Dermis microvascular lymphatic vessel endothelial cell (primary cell): ENCODE data around the gene FZD7. TPM values are rescaled to one million over a fixed set of nuclear protein-coding genes. Genes with fewer than 3 reads are reported as not detected.
A peak's percentile ranks its signal among the peaks of the same experiment; 100 is the strongest.

Experiments used
- DNase-seq, 2 donors: peaks; one replicate each; pipeline versions ENCODE4 v3.0.0 to v3.0.0-alpha.2; 2010; ENCODE audit warnings: low read depth in 2 of 2
- total RNA-seq: library from RNA; depleted of rRNA; stranded (reverse); fragments of >200 nt; gene quantifications from 2 replicates; pipeline ENCODE4 v1.2.1, GENCODE V29; 2014

The FZD7 gene
- total RNA-seq, 1 donor from 2014 or later: under 0.01 TPM

DNA sequence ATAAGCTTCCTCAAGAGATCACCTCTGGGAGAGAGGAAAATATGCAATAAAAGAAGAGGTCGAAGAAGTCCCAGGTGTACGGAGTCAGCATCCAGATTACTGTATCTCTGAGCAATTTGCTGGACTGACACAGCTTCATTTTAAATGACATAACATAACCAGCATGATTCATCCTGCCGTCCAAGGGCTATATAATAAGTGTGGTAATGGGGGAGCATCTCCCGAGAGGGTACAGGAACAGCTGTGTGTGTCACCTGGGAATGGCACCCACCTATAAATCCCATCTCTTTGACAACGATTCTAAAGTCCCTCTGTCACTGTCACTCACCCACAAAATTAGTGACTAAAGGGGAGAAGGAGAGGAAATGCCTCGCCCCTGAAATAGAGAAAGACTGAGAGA lies 19.3 kb upstream of the FZD7 start:
- DNase-seq: no peak

DNA sequence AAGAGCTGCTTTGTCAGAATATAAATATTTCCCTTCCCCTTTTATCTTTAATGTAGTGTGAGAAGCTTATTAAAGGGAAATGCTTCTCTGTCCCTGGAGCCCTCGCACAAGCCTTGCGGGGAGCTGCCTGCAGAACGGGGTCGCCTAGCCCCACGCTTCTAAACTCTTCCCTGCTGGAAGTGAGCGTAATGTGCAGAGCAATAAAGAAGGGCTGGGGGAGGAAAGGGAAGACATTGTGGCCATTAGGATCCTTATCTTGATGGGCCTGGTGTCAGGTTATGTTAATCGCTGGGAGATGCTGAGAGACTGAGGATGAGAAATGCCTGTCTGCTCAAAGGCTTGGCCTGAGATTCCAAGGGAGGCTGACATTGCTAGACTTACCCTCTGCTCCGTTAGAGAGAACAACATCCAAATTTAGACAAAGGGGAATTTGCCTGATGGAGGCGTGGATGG lies 18.9 kb upstream of the FZD7 start:
- no peak for DNase-seq

GRCh38 chr2:202015471-202015870 lies 18.2 kb upstream of the FZD7 start:
- no peak for DNase-seq

GRCh38 chr2:202016579-202017227 lies 17.0 kb upstream of the FZD7 start:
- DNase-seq: no peak

GRCh38 chr2:202017940-202018339 lies 15.7 kb upstream of the FZD7 start:
- DNase-seq: no peak

DNA sequence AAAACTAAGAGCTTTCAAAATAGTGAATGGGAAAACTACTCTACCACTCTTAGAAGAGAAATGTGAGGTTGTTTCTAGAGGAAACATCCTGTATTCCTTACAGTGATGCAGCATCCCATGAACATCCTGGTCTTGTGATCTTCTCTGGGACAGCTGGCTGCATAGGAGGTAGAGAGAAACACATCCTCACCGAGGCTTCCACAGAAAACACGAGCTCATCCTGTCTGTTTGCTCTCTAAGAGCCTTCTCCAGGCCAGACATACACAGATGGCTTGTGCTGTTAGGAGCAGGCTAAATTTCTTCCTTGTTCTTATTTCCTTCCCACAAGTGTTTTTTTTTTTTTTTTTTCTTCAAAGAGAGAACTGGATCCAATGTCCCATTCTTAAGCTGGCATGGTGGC lies 14.7 kb upstream of the FZD7 start:
- no peak for DNase-seq

DNA sequence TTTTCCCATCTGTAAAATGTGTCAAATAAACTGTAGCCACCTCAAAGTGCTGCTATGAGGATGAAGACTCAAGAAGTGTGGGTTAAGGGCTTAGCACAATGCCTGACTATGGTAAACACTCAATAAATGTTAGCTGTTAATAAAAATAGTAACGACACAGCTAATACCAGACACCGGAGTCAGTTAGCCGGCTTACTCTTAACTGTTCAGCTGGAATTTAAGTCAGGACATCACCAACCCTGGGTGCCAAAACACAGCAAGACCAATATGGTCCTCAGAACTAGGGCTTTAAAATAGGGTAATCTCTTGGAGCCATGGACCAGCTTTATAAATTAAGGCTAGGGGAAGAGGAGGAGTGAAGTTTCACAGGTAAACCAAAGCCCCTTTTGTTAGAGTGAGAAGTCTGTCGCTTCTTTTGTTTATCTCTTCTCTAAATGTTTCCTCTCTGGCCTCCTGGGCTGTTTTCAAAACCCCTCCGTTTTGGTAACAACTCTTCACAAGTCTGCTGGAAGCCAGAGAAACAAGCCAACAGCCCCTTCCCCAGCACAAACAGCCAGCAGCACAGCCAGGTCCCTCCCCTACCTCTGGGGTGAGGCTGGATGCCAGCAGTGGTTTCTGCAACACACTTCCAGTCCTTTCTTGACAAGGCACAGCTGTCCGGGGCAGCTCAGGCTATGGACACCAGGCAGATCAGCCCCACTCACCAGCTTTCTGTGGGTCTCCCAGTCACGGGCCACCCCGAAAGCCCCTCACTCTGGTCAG lies 13.8 kb upstream of the FZD7 start:
- no peak for DNase-seq

DNA sequence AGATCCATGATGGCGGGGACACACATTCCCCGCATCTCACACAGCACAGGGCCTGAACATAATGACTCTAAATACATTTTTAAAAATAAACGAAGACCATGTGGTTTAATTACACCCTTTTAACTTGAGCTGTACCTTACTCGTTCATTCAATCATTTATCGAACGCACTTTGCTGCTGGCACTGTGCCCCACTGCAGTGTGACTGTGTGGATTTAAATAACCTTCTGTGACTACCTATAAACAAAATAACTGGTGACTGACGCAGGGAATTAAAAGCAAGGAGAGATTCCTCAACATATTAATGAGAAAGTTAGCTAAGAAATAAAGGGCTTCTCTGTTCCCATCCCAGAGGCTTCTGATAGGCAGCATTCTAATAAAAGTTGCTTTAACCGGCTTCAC lies 10.9 kb upstream of the FZD7 start:
- no peak for DNase-seq

DNA sequence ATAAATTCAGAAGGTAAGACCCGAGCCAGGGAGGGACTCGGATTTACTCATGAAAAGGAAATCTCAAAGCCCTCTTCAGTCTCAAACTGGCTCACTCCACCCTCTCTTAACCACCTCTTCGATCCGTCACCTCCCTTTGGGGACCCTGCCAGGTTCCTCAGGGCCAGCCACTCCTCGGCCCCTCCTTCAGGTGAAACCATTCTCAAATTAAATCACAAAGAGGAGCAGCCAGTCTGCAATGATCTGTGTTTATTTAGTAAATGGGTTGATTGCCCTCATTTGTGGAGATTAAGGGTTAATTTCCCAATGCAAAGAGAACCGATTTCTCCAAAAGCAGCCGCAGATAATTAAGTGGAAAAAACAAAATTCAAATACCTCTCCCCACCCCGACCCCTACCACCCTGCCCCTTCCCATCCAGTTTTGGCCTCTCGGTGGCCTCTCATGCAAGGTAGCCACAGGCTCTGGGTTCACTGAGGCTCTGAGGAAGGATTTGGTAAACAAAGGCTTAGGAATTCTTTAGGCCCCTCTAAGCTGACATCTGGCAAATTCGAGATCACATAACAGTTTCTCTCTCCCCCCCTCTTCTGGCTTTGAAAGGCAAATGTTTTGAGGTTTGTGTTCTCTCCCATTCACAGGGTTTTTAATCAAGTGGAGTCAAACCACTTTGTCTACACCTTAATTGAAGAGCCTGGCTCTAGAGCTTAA lies 10.3 kb upstream of the FZD7 start:
- no peak for DNase-seq

- DNase-seq: no peak
These were observed 9.8 kb upstream of the FZD7 start for GRCh38 chr2:202023904-202024266.

DNA sequence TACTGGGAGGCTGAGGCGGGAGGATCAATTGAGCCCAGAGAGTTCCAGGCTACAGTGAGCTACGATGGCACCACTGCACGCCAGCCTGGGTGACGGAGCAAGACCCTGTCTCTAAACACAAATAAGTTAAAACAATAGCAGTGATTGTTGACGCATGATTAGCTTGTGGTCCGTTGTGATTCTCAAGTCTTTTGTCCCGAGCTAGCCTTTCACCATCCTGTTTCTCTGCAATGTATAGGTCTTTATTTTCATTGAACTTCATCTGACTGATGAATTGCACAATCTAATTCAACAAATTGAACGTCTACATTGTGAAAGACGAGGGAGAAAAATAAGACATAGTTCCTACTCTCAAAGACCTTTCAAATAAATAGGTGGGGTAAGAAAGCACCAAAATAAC lies 8.8 kb upstream of the FZD7 start:
- DNase-seq: no peak

- DNase-seq: no peak
These were observed 7.8 kb upstream of the FZD7 start for GRCh38 chr2:202025816-202026215.

GRCh38 chr2:202026507-202026906 lies 7.1 kb upstream of the FZD7 start:
- DNase-seq: no peak

GRCh38 chr2:202030691-202031090 lies 3.0 kb upstream of the FZD7 start:
- no peak for DNase-seq

- DNase-seq: no peak
These were observed 2.3 kb upstream of the FZD7 start for GRCh38 chr2:202031246-202031951.

DNA sequence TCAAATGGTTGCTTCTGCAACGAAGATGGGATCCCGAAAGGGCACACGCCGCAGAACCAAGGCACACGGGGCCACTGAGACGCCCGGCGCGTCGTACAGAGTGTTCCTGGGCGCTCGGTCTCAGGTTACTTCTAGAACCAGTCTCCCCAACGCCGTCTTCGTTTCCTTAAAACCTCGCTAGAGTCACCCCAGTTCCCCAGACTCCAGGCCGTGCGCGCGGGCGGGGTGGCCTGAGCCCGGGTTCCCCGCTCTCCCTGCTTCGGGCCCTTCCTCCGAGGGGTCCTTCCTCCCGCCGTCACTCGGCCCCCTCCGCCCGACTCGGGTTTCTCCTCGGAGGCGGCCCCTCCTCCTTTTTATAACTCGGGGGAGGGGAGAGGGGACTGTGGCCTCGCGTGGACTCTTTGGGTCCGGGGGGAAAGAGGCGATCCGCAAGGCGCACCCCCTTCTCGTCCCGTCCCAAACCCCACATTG lies 774 bp upstream of the FZD7 start:
- peak in 1 of 2 donors; percentile 0 for DNase-seq

- DNase-seq: peak in 1 of 2 donors; percentile 15
These were observed 814 bp downstream of the FZD7 start for GRCh38 chr2:202034249-202035088.

DNA sequence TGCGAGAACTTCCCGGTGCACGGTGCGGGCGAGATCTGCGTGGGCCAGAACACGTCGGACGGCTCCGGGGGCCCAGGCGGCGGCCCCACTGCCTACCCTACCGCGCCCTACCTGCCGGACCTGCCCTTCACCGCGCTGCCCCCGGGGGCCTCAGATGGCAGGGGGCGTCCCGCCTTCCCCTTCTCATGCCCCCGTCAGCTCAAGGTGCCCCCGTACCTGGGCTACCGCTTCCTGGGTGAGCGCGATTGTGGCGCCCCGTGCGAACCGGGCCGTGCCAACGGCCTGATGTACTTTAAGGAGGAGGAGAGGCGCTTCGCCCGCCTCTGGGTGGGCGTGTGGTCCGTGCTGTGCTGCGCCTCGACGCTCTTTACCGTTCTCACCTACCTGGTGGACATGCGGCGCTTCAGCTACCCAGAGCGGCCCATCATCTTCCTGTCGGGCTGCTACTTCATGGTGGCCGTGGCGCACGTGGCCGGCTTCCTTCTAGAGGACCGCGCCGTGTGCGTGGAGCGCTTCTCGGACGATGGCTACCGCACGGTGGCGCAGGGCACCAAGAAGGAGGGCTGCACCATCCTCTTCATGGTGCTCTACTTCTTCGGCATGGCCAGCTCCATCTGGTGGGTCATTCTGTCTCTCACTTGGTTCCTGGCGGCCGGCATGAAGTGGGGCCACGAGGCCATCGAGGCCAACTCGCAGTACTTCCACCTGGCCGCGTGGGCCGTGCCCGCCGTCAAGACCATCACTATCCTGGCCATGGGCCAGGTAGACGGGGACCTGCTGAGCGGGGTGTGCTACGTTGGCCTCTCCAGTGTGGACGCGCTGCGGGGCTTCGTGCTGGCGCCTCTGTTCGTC lies 1.7 kb downstream of the FZD7 start:
- peak in 1 of 2 donors; percentile 23 for DNase-seq

DNA sequence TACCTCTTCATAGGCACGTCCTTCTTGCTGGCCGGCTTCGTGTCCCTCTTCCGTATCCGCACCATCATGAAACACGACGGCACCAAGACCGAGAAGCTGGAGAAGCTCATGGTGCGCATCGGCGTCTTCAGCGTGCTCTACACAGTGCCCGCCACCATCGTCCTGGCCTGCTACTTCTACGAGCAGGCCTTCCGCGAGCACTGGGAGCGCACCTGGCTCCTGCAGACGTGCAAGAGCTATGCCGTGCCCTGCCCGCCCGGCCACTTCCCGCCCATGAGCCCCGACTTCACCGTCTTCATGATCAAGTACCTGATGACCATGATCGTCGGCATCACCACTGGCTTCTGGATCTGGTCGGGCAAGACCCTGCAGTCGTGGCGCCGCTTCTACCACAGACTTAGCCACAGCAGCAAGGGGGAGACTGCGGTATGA lies 2.3 kb downstream of the FZD7 start:
- no peak for DNase-seq

DNA sequence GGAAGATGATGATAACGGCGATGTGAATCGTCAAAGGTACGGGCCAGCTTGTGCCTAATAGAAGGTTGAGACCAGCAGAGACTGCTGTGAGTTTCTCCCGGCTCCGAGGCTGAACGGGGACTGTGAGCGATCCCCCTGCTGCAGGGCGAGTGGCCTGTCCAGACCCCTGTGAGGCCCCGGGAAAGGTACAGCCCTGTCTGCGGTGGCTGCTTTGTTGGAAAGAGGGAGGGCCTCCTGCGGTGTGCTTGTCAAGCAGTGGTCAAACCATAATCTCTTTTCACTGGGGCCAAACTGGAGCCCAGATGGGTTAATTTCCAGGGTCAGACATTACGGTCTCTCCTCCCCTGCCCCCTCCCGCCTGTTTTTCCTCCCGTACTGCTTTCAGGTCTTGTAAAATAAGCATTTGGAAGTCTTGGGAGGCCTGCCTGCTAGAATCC lies 3.0 kb downstream of the FZD7 start:
- no peak for DNase-seq
